Stimulated activated CD4-positive, alpha-beta T cell treated with anti-CD3 and anti-CD28 coated beads, Interleukin-15, amount 100 ng/mL, for 1 hour (primary cell): ENCODE data around the gene TAF5L.
A peak's percentile ranks its signal among the peaks of the same experiment; 100 is the strongest.

Source experiments
- DNase-seq, 2 donors: peaks; one replicate each; pipeline ENCODE4 v3.0.0-alpha.2; 2020; ENCODE audit warnings: low read depth in 1 of 2, low spot score in 1 of 2

The TAF5L gene

DNA sequence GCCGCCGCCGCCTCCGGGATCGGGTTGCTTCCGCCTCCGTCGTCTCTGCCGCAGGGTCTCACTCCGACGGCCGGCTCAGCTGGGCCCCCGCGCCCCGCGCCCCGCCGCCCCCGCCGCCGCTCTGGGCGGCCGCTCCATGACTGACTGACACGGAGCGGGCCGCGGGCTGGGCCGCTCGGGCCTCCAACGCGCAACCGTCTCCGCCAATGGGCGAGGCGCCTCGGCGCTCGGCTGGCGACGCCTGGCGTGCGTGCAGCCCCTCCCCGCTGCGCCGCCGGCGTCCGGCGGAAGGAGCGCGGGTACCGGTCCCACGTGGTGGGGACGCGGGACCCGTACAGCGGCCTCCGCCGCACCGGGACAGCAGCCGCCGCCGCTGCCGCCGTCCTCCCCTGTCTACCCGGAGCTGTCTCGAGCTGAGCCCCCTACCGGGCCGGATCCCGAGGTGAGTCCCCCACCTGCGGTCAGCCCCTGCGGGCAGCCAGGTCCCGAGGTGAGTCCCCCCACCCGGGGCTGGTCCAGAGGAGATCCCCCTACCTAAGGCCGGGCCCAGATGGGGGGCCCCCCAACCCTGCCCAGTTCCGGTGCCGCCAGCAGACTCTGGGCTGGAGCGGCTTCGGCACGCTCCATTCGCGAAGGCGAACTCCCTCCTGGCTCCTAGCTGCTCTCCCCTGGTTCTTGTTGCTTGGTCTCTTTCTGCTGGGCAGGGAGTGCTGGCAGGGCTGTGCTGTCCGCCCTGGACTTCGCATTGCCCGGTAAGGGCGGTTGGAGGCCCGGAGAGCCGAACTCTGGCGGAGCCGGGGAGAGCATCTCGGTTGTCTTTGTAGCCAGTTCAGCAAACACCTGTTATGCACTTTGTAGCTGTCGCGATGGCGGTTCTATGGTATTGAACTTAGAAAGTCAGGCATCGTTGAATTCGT lies at the start of gene TAF5L, which contains the start of gene URB2:
TAF5L (minus strand) TSS at position 208 of the 917 bp plus-strand sequence. CDS start 11,640 bp downstream, outside the sequence.
URB2 (plus strand) TSS at position 333 of the 917 bp plus-strand sequence. CDS start 1,387 bp downstream, outside the sequence.
- peak; percentile 66 to 80 for DNase-seq

DNA sequence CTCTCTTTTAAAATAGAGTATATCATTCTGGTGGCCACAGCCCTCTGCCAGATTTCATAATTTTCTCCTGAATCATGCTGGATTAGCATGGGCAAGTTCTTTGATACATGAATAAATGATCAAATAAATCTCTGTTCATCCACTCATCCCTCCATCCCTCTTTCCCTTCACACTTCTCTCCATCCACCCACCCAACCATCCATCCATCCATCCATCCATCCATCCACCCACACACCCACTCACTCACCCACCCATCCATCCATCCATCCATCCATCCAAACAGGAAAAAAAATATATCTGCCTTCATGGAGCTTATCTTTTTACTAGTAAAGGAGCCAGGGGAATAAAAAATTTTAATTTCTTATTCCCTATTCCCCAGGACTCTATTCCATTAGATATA lies 49.5 kb upstream of the TAF5L start:
- no peak for DNase-seq

DNA sequence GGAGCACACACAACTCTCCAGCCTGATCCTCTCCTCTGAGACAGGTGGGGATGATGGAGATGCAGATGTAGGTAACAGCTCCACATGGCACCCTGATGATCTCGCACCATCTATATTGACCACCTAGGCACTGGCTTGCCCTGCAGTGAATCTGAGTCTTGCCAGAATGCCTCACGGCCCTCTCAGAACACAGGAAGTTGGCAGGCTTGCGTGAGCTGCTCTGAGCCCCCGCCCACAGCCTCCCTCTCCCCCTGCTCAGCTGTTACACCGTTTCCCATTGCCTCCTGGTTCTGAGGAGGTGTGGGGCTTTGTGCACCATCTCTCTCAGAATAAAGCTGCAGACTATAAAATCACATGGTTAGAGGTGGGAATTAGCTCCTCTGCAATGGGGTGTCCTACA lies 48.1 kb upstream of the TAF5L start:
- no peak for DNase-seq

DNA sequence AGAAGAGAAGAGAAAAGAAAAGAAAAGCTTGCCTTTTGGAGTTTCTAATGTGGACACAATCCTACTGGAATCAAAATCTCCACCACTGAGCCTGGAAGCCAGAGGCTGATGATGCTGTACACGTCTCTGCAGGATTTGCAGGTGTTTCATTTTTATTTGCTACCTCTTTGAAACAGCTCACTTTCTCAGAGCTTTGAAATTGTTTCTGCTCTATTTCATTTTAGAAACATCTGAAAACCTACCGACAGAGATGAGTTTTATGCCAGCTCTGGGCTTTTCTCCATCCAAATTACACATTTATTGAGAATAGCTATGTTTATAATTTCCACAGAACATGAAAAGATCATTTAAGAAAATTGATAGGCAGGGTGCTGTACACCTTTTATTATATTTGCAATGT lies 46.3 kb upstream of the TAF5L start:
- no peak for DNase-seq

DNA sequence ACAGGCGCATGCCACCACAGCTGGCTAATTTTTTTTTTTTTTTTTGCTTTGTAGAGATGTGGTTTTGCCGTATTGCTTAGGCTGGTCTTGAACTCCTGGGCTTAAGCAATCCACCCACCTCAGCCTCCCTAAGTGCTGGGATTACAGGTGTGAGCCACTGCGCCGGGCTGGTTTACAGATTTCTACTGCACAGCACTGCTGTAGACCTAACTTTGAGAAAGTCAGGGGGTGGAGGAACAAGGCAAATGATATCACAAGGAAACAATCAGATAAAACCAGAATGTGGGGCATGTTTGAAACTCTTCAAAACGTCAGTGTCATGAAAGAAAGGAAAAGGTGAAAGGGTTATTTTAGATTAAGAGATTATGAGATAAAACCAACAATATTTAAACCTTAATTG lies 45.4 kb upstream of the TAF5L start:
- no peak for DNase-seq

DNA sequence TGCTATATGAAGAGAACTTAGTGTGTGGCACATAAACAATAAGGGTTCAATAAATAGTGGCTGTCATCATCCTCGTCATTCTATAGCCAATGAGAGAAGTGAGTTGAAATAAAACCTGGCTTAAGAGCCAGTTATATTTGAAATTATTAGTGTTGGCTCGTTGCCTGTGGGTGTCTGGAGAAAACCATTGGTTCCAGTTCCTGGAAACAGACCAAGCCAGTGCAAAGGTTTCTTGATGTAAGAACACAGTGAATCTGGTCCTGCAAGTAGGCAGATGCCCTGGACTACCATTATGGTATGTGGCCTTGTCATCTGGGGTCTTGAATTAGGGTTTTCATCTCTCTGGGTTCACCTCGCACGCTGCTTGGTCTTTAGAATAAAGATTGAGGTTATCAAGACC lies 43.4 kb upstream of the TAF5L start:
- DNase-seq = no peak

DNA sequence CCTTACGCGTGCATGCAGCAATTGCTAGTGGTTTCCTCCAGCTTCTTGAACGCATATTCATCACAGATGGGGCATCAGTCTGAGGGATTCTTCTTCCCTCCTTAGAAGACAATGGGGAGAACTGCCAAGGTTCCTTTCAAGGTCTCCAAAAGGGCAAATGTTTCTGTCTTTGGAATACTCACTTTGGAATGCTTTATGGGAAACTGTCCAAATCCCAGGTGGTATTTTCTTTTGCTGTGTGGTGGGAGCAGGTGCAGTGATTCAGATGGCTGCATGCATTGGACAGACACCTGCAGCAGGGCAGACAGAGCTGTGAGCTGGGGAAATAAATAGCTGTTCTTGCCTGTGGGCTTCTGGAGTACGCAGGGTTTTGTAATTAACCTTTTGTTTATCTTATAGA lies 40.7 kb upstream of the TAF5L start:
- DNase-seq = no peak

DNA sequence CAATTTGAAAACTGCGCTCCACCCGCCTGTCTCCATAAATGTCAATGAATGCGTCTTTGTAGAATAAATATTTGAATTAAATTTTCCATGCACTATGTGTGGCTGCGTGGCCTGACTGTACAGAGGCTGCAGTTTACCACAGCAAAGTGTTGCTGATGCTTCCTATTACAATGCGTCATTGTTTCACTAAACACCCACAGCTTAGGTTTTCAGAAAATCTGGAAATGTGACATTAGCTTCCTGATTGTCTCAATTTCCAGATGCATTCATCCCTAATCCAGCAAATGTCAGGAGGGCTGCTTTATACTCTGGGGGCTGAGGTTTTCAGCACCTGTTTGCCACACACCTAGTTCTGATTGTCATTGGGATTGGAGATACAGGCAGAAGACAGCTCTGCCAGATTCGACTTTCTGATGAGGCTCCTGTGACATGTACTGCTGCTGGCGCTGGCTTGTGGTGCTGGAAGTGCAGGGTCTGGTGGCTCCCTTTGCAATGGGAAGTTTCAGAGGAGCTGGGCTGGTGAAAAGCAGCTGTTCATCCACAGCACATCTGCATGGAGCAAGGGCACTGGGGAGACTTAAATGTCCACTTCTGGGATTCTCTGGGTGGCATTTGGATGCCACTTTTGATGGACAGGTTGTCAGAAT lies 40.1 kb upstream of the TAF5L start:
- no peak for DNase-seq

DNA sequence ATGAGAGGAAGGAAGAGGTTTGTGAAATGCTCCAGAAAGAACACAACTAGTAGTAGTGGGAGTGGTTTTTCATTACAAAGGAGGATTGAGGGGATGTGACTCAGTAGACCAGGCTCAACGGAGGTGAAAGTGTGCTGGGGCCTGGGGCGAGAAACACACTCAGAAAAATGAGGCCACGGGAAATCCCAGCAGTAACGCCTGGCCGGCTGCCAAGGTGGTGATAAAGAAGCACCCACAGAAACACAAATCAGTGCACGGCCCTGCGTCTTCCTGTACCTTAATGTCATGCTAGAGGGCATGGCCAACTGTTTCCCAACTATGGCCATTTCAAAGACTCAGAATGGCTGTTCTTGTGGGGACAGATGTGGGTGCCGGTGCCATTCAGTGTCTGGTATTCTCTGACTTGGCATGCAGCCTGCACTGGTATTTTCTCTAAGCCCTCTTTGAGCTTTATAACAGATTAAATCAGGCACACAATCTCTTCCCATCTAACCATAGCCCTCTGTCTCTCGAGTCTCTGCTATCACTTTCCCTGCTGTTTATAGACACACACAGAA lies 38.3 kb upstream of the TAF5L start:
- DNase-seq = peak; percentile 38 to 74

DNA sequence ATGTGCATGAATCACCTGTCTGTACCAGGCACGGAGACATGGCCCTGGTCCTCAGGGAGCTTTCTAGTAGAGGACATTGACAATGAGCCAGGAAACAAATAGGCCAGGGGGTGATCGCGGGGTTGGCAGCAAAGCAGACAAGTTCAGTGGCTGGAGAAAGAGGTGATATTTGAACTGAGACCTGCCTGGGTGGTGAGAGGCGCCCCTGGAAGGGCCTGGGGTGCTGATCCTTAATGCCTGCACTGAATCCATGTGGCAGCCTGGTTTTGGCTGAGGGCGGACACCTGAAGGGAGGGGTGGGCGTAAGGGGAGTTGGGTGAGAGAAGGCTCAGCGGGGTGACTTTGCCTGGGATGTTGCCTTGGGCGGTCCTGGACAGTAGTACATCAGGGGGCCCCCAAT lies 36.0 kb upstream of the TAF5L start:
- no peak for DNase-seq

DNA sequence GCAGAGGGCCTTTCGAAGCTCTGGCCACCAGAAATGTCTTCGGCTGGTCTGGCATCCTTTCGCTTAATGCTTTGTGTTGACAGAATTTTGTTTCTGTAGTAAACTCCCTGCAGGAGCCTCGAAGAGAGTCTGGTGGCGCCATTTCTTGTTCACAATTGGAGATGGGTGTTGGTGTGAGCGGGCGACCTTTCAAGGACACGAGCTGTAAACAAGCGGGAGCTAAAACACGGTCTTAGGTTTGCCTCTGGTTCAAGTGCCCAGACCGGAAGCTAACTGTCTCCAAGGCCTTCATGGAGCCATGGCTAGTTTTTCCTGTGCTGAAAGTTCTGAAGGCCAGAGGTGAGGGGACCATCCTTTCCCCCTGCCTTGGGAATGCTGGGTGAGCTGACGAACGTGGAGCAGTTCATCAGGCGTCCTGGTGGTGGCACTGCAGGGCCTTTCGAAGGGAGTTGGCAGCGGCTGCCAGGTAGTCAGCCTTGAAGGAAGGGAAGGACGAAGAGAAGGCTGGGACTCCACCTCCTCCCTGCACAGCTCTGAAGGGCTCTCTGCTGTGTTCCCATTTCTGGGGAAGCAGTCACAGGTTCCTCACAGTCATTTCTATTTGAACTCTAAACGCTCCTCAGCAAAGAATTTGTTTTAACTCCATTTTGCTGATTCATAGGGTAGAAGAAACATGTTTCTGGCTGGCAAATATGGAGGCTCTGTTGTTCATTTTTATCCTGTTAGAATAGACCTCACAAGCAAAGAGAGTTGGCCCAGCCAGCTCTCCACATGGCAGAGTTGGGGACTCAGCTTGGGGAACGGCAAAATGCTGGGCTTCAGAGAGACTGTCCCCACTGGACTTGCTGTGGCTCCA lies 35.3 kb upstream of the TAF5L start:
- peak; percentile 45 to 62 for DNase-seq

DNA sequence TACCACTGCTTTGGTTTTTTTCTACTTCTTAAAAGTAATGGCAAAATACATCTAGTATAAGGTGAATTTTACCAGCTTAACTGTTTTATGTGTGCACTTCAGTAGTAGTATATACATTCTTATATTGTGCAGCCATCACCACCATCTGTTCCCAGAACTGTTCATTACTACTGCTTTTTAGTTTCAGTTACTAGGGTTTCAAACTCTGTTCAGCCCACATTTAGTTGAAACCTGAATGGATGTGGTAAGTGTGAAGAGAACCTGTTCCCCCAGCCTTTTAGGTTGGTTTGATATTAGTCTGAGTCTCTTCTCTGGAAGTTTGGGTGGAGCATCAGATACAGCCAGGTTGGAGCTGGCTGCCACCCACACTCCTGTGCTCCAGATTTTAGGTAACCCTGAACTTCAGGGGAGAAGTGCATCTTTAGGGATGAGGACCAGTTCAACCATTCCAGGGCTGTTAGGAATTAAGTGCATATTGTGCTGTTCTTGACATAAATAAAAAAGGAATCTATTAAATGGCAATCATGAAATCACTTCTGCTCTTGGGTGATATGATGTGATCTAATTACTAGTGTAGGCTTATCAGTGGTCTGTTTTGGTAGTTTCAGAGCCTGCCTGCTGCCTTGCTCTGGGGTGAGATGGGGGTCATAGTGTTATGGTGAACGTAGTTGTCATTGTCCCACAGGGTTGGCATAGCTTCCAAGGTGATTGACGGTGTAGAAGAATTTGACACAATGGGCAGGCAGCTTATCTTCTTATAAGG lies 32.3 kb upstream of the TAF5L start:
- no peak for DNase-seq

DNA sequence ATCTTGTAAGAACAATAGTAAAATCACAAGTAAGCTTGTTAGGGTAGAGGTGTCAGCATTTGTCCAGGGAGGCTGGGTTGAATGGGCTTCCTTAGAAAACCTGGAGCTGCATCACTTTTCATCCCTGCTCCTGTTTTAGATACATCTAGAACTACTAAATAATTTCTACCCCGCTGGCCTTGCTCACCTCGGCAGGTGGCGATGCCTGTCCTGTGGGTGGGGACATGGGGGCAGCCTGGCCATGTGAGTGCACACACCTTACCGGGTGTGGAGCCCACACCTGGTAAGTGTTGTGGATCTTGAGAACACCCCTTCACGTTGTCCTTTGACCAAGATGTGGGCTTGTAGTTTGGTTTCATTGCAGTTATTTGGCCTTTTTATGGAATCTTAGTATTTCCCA lies 29.9 kb upstream of the TAF5L start:
- no peak for DNase-seq

DNA sequence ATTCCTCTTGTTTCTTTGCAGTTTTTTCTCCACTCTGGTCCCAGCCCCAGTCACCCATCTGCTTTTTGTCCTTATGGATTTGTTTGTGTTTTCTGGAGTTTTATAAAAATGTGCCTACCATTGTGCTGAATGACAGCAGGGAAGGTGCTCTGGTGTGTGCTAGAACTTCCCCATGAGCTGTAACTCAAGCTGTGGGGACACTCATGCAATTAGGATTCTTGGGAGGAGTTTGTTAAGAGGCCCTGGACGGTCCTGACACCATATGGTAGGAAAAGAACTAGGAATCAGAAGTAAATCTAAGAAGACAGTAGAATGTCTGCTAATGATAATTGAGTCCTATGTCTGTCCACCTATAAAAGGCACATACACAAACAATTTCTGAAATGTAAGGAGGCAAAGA lies 27.5 kb upstream of the TAF5L start:
- DNase-seq = no peak

DNA sequence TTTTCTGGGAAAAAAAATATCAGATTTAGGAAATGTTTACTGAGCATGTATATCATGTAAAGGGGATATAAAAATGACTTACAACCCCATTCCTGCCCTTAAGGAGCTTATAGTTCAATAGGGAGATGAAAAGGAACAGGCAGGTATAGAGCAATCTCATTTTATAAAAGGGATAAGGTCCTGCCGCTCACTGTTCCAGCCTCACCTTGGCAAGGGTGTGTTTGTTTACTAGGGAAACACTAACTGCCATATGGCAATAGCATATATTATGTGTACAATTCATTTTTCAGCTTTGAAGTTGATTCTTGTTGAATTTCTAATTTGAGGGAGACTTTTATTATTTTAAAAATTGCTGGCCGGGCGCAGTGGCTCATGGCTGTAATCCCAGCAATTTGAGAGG lies 25.6 kb upstream of the TAF5L start:
- no peak for DNase-seq

DNA sequence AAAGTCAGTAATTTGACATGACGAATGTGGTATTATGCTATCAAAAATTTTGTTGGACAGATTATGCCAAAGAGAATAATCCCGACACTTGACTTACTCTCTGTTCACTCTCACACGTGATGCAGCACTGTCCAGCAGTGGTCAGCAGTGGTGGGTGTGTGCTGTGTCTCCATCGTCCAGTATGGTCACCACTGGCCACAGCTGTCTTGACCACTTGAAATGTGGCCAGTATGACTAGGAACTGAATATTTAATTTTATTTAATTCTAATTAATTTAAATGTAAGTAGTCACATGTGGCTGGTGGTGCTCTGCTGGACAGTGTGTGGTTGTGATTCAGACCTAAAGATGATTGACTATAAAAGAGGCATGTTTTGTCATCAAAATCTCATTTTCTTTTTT lies 24.1 kb upstream of the TAF5L start:
- no peak for DNase-seq

DNA sequence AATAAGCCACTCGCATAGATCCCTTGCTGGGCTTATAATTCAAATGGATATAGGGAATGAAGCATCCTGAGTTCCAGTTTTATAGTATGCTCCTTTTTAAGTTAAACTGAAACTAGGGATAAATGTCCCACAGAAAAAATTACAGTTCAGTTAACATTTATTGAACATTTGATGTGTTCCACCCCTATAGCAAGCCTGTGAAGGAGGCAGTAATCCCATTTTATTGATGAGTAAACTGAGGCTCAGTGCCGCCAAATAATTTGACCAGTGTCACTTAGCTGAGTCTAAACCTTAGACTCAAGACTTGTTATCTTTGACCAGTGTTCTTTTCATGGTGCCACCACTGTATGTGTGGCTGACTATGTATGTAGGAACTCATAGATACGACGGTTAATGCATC lies 22.5 kb upstream of the TAF5L start:
- no peak for DNase-seq

DNA sequence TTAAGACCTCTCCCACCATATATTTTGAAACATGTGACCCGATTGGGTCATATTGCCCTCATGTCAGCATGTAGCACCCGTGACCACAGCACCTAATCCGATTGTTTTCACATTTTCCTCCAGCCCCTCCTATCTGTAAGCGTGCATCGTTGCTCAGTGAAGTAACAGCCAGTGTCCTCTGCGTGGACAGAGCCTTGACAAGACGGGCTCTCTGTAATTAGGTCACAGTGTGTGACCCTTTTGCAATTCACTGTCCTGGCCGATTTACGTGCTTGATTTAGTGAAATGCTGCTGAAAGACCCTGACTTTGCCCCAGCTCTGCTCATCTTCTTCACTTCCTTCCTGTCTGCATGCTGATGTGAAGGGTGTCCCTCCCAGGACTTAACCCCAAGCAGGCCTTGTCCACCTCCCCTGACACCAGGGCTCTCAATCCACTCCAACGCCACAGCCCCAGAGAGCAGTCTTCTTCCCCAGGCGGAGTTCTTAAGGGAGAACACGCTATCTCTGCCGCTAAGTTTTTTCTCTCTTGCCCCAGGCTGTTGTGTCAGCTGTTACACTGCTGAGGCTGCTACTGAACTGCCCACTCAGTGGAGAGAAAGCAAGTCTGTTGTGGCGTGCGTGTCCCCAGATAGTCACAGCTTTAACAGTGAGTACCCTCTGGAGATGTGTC lies 19.5 kb upstream of the TAF5L start:
- DNase-seq = no peak

DNA sequence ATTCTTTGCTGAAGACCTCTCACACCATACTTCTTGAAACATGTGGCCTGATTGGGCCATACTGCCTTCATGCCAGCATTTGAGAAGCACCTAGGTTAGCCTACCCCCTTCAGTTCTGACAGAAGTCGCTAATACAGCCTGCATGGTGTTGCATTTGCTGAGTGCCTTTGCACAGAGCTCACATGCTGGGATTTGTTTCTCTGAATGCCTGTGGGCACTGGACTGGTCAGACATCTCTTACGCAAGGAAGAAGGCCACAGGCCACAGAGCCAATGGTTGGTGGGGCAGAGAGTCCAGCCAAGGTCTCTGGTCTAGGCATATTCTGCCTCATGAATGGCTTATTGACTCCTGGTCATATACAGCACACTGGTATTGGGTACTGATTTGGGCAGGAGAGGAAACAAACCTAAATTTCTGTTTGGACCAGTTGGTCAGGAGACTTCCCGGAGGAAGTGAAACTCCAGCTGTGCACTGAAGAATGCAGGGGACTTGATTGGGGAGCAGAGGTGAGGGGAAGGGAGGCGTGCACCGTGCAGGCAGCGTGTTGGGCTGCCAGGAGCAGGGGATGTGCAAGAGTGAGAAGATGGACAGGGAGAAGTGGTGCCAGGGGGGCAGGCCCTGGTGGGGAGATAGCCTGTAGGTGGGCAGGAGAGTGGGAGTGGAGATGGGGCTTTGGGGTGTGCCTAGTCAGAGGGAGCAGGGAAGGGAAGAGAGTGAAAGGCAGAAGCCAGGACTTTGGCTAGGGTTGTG lies 18.2 kb upstream of the TAF5L start:
- DNase-seq = no peak
